B cell (primary cell): ENCODE results near the gene BTNL2.

ENCODE experiments used
- EZH2 ChIP-seq: IDR thresholded peaks from 2 replicates; pipeline ENCODE4 v1.6.1; 2012; ENCODE audit warnings: borderline replicate concordance, low read depth, mild to moderate bottlenecking, moderate library complexity, low read length; ENCODE audit not compliant: insufficient read depth, poor library complexity, severe bottlenecking
- TF ChIP-seq, protein P1 (sequence below): fragments of 200-600 bp; IDR thresholded peaks from one replicate; pipeline ENCODE4 v1.8.0; 2022; ENCODE audit warnings: antibody characterized with exemption, mild to moderate bottlenecking

DNA sequence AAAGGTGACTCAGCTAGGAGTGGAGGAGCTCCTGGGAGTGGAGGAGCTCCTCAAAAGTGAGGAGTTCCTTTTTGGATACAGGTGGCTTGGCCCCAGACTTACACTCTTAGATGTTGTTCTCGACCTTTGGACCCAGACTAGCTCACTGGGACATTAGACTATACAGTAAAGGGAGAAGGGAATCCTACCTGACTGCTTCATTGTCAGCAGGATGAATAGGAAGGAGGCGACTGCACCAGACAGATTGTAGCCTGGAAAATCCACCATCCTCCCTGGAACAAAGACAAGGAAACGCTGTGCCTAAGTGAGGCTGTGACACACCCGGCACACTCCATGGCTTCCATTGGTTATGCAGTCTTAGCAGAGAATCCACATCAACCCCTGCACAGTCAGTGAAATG is at the start of gene BTNL2:
- TF ChIP-seq, protein P1, sequence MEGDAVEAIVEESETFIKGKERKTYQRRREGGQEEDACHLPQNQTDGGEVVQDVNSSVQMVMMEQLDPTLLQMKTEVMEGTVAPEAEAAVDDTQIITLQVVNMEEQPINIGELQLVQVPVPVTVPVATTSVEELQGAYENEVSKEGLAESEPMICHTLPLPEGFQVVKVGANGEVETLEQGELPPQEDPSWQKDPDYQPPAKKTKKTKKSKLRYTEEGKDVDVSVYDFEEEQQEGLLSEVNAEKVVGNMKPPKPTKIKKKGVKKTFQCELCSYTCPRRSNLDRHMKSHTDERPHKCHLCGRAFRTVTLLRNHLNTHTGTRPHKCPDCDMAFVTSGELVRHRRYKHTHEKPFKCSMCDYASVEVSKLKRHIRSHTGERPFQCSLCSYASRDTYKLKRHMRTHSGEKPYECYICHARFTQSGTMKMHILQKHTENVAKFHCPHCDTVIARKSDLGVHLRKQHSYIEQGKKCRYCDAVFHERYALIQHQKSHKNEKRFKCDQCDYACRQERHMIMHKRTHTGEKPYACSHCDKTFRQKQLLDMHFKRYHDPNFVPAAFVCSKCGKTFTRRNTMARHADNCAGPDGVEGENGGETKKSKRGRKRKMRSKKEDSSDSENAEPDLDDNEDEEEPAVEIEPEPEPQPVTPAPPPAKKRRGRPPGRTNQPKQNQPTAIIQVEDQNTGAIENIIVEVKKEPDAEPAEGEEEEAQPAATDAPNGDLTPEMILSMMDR: no peak
- TF ChIP-seq EZH2: no peak
